Neutrophil (primary cell): ENCODE results near the gene LINGO1.

Experiments
- H3K27ac ChIP-seq: fragments of 200-600 bp; sonication (generic); 2 replicates; pipeline ENCODE4 v1.5.1; 2016; ENCODE audit warnings: mild to moderate bottlenecking, moderate library complexity
- H3K27me3 ChIP-seq: fragments of 200-600 bp; sonication (generic); 2 replicates; pipeline ENCODE4 v1.6.0; 2016; ENCODE audit warnings: mild to moderate bottlenecking
- H3K36me3 ChIP-seq: fragments of 200-600 bp; sonication (generic); 2 replicates; pipeline ENCODE4 v1.5.1; 2017
- H3K4me1 ChIP-seq, 2 experiments: fragments of 200-600 bp in 1 of 2; sonication (generic) in 1 of 2; 1 replicate in 1 of 2; 2 replicates in 1 of 2; pipeline versions ENCODE4 v1.5.1 to v1.6.1; 2013 to 2016; ENCODE audit warnings: low read depth in 1 of 2, low read length in 1 of 2, mild to moderate bottlenecking in 1 of 2, moderate library complexity in 1 of 2; ENCODE audit not compliant: control insufficient read depth in 1 of 2, insufficient read depth in 1 of 2
- H3K4me3 ChIP-seq, 2 experiments: fragments of 200-600 bp in 1 of 2; sonication (generic) in 1 of 2; 1 replicate in 1 of 2; 2 replicates in 1 of 2; pipeline ENCODE4 v1.5.1; 2013 to 2016; ENCODE audit warnings: low read depth in 1 of 2, low read length in 1 of 2, mild to moderate bottlenecking in 1 of 2, moderate library complexity in 1 of 2
- H3K9me3 ChIP-seq: fragments of 200-600 bp; sonication (generic); 2 replicates; pipeline ENCODE4 v1.5.1; 2016
- CTCF ChIP-seq: fragments of 200-600 bp; sonication (generic); IDR thresholded peaks from 2 replicates; pipeline ENCODE4 v1.5.1; 2016; ENCODE audit warnings: antibody characterized with exemption

The LINGO1 gene

DNA sequence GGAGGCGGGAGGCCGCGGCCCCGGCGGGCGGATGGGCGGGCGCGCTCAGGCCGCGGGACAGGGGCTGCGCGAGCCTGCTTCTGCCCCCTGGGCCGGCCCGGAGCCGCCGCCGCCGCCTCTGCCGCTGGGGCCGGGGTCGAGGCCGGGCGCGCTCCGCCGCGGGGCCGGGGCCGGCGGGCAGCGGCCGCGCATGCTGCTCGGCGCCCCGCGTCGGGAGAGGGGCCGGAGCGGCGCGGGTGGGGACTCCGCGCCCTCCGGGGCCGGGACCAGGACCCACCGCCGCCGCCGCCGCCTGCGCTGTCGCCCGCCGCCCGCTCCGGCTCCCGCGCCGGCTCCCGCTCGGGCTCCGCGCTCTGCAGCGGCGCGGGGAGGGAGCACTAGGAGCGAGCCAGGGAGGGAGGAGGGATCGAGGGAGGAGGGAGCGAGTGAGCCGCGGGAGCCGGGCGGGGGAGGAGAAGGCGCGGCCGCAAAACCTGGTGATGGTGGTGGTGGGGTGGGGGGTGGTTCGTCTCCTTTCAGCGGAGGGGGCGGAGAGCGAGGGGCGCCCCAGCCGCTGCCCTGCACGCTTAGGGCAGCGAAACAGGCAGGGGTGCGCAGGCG, at the start of gene LINGO1:
TSS of gene LINGO1 (minus strand) at position 379 of the 600 bp plus-strand sequence. CDS start 597 bp downstream, outside the sequence.
- H3K27me3 ChIP-seq, result peaks cover 98% of the 10 kb centered on the region
- no peaks in the 10 kb centered on the region for H3K9me3 ChIP-seq
- H3K4me1 ChIP-seq, result peaks cover 7 to 14% of the 10 kb centered on the region in 2 experiments
- H3K27ac ChIP-seq, result no peak within 1 kb of the TSS
- TF ChIP-seq CTCF, result no peak
- no peaks in the 10 kb centered on the region for H3K36me3 ChIP-seq
- peak within 1 kb of the TSS; percentile 20 to 35 for H3K4me3 ChIP-seq

DNA sequence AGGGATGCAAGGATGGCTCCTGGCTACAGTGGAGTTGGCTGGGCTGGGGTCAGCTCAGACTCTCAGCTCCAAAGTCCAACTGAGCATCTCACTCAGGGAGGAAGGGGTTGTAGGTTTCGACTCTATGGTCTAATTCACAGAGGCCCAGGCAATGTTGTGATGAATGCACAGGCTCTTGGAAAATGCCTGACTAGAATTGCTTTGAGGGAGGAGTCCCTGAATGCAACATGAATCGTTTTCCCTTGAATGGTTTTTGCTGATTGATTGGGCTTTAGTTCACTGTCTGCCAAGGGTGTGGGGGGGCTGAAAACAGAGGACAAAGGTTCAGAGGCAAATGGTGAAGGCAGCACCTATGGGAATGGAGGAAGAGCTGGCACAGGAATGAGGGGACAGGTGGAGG, 48.6 kb upstream of the LINGO1 start:
- TF ChIP-seq CTCF, result no peak
- Histone ChIP-seq H3K4me1 (no peaks in the 10 kb centered on the region), H3K27me3 (peaks cover 56% of the 10 kb centered on the region), H3K27ac (no peak overlapping the region), H3K36me3 (no peaks in the 10 kb centered on the region), H3K9me3 (no peaks in the 10 kb centered on the region), H3K4me3 (no peak overlapping the region)

- no peak overlapping the region for H3K27ac ChIP-seq
- H3K4me1 ChIP-seq, result no peaks in the 10 kb centered on the region
- TF ChIP-seq CTCF, result no peak
- H3K4me3 ChIP-seq, result no peak overlapping the region
- no peaks in the 10 kb centered on the region for H3K36me3 ChIP-seq
- peaks cover 69% of the 10 kb centered on the region for H3K27me3 ChIP-seq
- H3K9me3 ChIP-seq, result no peaks in the 10 kb centered on the region
Measured at GRCh38 chr15:77676569-77677375, 44.1 kb upstream of the LINGO1 start.

DNA sequence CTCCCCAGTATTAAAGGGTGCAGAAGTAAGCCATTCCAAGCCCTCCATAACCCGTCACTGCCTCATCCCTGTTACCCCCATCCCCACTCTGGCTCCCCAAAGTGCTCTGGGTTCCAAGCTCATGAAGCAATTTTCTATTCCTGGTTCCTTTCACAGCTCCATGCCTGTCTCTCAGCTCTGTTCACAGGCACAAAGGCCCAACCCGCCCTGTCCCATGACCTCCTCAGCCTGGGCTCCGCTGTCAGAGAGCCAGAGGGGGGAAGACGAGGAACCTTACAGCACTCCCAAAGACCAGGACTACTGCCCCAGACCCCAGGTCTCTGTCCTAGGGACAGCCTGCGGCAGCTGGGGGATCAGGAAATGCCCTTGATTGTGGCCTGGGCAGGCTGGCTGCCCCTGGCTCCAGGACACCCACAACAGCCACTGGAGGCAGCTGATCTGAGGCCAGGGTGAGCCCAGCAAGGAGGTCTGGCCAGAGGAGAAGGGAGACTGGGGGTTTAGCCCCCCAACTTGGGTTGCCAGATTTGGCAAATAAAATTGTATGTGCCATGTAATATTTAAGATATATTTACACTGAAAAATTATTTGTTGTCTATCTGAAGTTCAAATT, 43.2 kb upstream of the LINGO1 start:
- H3K27me3 ChIP-seq, result peaks cover 71% of the 10 kb centered on the region
- no peaks in the 10 kb centered on the region for H3K9me3 ChIP-seq
- no peaks in the 10 kb centered on the region for H3K4me1 ChIP-seq
- TF ChIP-seq CTCF, result no peak
- H3K27ac ChIP-seq, result no peak overlapping the region
- H3K4me3 ChIP-seq, result no peak overlapping the region
- H3K36me3 ChIP-seq, result no peaks in the 10 kb centered on the region

GRCh38 chr15:77674327-77674726, 41.6 kb upstream of the LINGO1 start:
- Histone ChIP-seq H3K4me3 (no peak overlapping the region), H3K27ac (no peak overlapping the region), H3K4me1 (no peaks in the 10 kb centered on the region), H3K36me3 (no peaks in the 10 kb centered on the region), H3K9me3 (no peaks in the 10 kb centered on the region), H3K27me3 (peaks cover 65% of the 10 kb centered on the region)
- no peak for TF ChIP-seq CTCF
